NCI-H1105 treated with DMSO at 0.1 percent for 48 hours (cell line): Measurements from ENCODE around the gene RAB31.

Experiments
- DNase-seq: peaks from one replicate; lab custom pipeline; 2025; lab: John Stamatoyannopoulos, UW

The RAB31 gene

GRCh38 chr18:9863282-9863681 lies 155.2 kb downstream of the RAB31 start:
- DNase-seq = no peak

DNA sequence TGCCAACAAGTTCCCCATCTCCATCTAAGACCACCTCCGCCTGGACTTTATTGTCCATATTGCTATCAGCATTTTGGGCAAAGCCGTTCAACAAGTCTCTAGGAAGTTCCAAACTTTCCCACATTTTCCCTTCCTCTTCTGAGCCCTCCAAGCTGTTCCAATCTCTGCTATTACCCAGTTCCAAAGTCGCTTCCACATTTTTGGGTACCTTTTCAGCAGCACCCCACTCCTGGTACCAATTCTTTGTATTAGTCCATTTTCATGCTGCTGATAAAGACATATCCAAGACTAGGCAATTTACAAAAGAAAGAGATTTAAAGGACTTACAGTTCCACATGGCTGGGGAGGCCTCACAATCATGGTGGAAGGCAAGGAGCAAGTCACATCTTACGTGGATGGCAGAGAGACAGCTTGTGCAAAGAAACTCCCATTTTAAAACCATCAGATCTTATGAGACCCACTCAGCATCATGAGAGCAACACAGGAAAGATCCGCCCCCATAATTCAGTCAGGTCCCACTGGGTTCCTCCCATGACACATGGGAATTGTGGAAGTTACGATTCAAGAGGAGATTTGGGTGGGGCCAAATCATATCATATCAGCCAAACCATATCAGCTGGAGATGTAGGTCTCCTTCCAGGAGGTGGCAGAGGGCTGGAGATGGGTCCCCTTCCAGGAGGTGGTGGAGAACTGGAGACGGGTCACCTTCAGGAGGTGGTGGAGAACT lies 157.8 kb downstream of the RAB31 start:
- DNase-seq = no peak

- DNase-seq = no peak
These were observed 158.5 kb downstream of the RAB31 start for GRCh38 chr18:9866627-9867026.

DNA sequence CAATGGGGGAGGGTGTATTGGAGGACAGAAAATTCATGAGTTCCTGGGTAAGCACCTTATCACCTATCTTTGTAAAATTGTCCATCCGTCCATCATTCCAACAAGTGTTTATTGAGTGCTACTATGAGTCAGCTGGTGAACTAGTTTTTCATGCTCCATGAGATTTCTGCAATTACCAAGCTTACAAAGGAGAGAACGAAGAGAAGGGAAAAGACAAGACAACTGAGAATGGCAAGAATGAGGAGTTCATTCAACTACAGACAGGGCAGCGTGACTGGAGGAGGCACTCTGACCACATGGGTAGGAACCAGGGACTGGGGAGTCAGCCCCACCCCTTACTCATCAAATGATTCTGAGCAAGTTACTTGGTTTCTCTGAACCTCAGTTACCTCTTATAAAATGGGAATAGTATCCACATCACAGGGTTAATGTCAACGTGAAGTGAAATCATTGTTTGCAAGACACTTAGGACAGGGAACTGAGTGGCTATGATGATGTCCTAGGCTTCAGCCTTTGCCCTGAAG lies 159.0 kb downstream of the RAB31 start:
- DNase-seq = no peak

- no peak for DNase-seq
These were observed 161.0 kb downstream of the RAB31 start for GRCh38 chr18:9868857-9869714.

- no peak for DNase-seq
These were observed 161.8 kb downstream of the RAB31 start for GRCh38 chr18:9869715-9870430.

DNA sequence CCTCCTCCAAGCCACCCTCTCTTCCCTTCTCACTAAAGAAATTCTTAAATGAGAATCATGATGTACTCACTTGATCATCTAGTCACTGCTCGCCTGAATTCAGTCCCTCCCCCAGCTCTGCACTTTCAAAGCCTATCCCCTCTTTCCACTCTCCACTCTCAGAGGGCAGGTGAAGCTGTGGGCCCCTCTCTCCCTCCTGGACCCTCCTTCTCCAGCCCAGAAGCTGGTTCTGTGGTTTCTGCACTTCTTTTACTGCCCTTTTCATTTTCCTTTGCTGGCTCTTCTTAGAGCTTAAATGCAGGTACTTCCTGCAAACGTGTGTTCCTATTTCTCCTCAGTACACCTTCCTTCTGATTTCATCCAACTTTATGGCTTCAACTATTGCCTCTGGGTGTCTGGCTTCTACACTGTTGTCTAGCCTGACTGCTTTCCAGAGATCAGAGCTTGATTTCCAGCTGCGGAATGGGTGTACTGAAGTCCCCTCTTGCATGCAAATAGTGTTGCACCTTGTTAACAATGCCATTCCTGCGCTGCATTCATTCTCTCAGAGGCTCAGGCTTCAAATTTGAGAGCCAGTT lies 162.4 kb downstream of the RAB31 start:
- DNase-seq = no peak

DNA sequence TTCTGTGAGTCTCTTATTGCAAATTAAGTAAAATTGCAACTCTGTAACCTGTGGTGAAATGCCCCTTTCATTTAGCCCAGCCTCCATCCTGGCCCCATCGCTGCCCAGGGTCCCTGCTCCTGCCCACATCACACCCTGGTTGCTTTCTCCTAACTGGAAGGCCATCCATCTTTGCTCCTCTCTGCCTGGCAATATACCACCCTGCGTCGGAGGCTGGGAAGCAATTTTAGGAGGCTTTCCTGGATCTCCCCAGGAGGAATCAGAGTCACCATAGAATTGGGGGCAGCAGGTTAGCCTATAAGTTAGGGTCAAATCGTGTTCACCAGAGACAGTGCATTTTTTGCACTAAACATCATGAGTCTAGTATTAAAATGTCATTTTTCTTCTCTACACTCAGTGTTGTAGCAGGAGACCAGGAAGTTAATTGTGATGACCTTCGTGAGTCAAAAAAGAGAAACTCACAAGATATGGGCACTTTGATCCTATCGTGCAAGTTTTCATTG lies 163.2 kb downstream of the RAB31 start:
- no peak for DNase-seq

- DNase-seq = no peak
These were observed 164.7 kb downstream of the RAB31 start for GRCh38 chr18:9872823-9873222.

- DNase-seq = no peak
These were observed 166.6 kb downstream of the RAB31 start for GRCh38 chr18:9874728-9875127.

DNA sequence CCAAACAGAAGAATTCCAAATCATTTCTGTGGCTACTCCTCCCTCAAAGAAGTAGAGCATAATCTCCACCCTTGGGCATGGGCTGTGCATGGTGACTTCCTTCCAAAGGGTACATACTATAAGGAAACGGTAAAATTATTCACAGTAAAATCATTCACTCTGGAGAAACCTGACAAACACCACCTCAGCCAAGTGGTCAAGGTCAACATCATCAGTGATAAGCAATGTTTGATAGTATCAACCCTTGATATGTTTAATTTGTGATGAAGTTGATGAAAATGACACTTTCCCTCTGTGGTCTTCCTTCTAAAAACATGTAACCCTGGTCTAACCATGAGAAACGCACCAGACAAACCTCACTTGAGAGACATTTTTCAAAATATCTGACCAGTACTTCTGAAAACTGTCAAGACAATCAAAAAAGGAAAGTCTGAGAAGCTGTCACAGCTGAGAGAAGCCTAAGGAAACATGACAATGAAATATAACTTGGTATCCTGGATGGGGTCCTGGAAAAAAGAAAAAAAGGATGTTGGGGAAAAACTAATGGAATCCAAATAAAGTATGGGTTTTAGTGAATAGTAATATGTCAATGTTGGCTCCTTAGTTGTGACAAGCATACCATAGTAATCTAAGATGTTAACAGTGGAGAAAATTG lies 168.2 kb downstream of the RAB31 start:
- no peak for DNase-seq

DNA sequence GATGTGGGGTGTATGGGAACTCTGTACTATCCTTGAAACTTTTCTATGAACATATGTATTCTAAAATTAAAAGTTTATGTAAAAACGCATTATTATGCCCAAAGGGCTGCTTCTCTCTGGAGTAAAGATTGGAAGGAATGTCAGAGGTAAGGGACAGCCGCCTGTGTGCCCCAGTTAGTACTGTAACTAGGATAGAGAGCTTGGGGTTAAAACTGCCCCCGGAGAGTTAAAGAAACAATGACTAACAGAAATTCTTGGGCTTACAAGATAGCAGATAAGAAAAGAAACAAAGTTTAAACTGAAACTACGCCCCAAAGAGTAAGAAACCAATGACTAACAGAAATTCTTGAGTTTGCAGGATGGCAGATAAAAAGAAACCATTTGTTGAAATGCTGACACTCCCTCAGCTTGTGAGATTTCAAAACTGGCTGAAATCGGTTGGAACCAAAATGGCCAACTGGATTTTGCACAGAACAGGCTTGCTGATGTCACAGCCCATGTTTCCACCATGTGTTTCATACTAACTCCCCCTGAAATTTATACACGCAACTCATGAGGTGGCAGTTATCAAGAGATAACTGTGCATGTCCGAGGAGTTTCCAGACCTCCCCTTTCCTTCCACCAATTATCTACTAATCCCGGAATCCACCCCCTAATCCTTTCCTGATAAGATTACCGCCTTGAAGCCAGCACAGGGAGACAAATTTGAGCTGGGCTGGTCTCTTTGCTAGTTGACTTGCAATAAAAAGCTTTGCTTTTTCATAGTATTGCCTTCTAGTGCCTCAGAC lies 169.0 kb downstream of the RAB31 start:
- no peak for DNase-seq

- no peak for DNase-seq
These were observed 169.5 kb downstream of the RAB31 start for GRCh38 chr18:9877655-9878014.

- DNase-seq = no peak
These were observed 170.0 kb downstream of the RAB31 start for GRCh38 chr18:9878095-9878494.

- DNase-seq = no peak
These were observed 170.7 kb downstream of the RAB31 start for GRCh38 chr18:9878783-9879242.

DNA sequence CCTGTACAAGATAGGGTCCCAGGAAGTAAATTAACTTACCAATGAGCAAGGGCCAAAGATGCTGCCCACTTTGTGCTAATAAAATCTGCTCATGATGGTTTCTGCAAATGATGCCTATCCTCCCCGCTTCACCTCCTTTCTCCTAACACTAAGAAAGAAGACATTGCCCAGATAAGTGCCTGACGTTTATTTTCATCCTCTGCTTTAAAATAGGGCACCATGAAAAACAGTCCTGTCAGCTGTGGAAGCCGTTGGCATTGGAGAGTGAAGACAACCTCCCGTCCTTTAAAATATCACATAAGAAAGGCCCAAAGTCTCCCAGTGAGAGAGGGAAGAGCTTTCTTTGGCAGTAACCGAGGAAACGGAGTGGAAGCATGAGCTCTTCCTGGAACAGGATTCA lies 176.0 kb downstream of the RAB31 start:
- no peak for DNase-seq

DNA sequence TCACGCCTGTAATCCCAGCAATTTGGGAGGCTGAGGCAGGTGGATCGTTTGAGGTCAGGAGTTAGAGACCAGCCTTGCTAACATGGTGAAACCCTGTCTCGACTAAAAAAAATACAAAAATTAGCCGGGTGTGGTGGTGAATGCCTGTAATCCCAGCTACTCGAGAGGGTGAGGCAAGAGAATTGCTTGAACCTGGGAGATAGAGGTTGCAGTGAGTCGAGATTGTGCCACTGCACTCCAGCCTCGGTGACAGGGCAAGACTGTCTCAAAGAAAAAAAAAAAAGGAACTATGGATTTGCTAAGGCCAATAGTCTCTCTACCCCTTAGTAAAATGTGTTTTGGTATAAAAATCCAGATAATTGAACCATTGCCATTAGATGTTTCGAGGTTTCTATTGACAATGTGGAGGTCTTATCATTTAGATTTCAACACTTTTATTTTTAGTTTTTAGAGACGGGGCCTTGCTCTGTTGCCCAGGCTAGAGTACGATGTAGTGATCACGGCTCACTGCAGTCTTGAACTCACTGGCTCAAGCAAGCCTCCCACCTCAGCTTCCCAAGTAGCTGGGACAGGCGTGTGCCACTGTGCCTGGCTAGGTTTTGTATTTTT lies 176.5 kb downstream of the RAB31 start:
- DNase-seq = no peak

GRCh38 chr18:9885170-9886004 lies 177.3 kb downstream of the RAB31 start, which contains the start of gene TXNDC2:
TSS of gene TXNDC2 (plus strand) at chr18:9885973. CDS start at chr18:9886681, 708 bp downstream.
- DNase-seq = no peak

DNA sequence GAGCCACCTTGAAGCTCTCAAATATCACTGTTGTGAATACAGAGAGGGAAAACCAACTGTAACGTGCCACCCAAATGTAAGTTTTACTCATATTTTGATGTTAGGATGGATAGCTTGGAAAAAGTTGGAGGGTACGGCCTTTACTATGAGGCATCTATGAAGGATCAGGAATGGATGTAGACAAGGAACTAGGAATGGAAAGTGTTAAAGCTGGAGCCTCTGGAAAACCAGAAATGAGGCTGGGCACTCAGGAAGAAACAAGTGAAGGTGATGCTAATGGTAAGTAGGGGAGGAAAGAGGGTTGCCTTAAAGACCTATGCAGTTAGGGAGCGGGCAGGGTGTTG lies 177.9 kb downstream of the RAB31 start:
- no peak for DNase-seq
